HG03575 (cell line): ENCODE results near the gene KSR1.
"Not testable (repeated sequence)": the region's sequence is repeated elsewhere in the genome, so short reads cannot be mapped to it uniquely, and the experiment has no call there.

ENCODE experiments used
- ATAC-seq: cut with Tn5 transposase; IDR thresholded peaks from one replicate; pipeline ENCODE4 v1.9.1; 2021; ENCODE audit not compliant: unreplicated experiment, insufficient number of reproducible peaks, low FRiP score; ENCODE audit errors: extremely low read depth

Gene KSR1

GRCh38 chr17:27455914-27456680 is at the start of gene KSR1:
KSR1 (plus strand) TSS chr17:27456448; CDS start chr17:27456644, 196 bp downstream.
- no peak for ATAC-seq

- no peak for ATAC-seq
These were observed 48.1 kb upstream of the KSR1 start for GRCh38 chr17:27407916-27408864.

- ATAC-seq = no peak
These were observed 47.4 kb upstream of the KSR1 start for GRCh38 chr17:27408891-27409290.

- not testable (repeated sequence) for ATAC-seq
These were observed 44.1 kb upstream of the KSR1 start for GRCh38 chr17:27412158-27412557.

- no peak for ATAC-seq
These were observed 42.9 kb upstream of the KSR1 start for GRCh38 chr17:27413315-27413714.

GRCh38 chr17:27413792-27414191 is 42.5 kb upstream of the KSR1 start:
- ATAC-seq = no peak

GRCh38 chr17:27414271-27414670 is 42.0 kb upstream of the KSR1 start:
- ATAC-seq = no peak

GRCh38 chr17:27414694-27415093 is 41.6 kb upstream of the KSR1 start:
- no peak for ATAC-seq

GRCh38 chr17:27415120-27415795 is 41.0 kb upstream of the KSR1 start:
- ATAC-seq = no peak

- no peak for ATAC-seq
These were observed 38.5 kb upstream of the KSR1 start for GRCh38 chr17:27417596-27418365.

- ATAC-seq = no peak
These were observed 38.0 kb upstream of the KSR1 start for GRCh38 chr17:27418366-27418615.

- ATAC-seq = no peak
These were observed 37.1 kb upstream of the KSR1 start for GRCh38 chr17:27419156-27419555.

- no peak for ATAC-seq
These were observed 35.9 kb upstream of the KSR1 start for GRCh38 chr17:27420211-27420950.

GRCh38 chr17:27421111-27421510 is 35.1 kb upstream of the KSR1 start:
- ATAC-seq = no peak

- ATAC-seq = not testable (repeated sequence)
These were observed 34.6 kb upstream of the KSR1 start for GRCh38 chr17:27421626-27422025.

GRCh38 chr17:27422601-27423000 is 33.6 kb upstream of the KSR1 start:
- ATAC-seq = no peak

- no peak for ATAC-seq
These were observed 32.6 kb upstream of the KSR1 start for GRCh38 chr17:27423651-27424050.

- no peak for ATAC-seq
These were observed 31.7 kb upstream of the KSR1 start for GRCh38 chr17:27424516-27424915.
